ENCODE measurements around the gene NOVA2.

The NOVA2 gene

GRCh38 chr19:46000491-46001246, 27.0 kb upstream of the NOVA2 start:
- peak; percentile 44 to 85 (median 61) for DNase-seq

- no peak for DNase-seq
Measured at GRCh38 chr19:45999653-46000121, 26.0 kb upstream of the NOVA2 start.

- no peak for DNase-seq
Measured at GRCh38 chr19:45998834-45999233, 25.2 kb upstream of the NOVA2 start.

- DNase-seq: no peak
Measured at GRCh38 chr19:45996933-45997332, 23.3 kb upstream of the NOVA2 start.

DNA sequence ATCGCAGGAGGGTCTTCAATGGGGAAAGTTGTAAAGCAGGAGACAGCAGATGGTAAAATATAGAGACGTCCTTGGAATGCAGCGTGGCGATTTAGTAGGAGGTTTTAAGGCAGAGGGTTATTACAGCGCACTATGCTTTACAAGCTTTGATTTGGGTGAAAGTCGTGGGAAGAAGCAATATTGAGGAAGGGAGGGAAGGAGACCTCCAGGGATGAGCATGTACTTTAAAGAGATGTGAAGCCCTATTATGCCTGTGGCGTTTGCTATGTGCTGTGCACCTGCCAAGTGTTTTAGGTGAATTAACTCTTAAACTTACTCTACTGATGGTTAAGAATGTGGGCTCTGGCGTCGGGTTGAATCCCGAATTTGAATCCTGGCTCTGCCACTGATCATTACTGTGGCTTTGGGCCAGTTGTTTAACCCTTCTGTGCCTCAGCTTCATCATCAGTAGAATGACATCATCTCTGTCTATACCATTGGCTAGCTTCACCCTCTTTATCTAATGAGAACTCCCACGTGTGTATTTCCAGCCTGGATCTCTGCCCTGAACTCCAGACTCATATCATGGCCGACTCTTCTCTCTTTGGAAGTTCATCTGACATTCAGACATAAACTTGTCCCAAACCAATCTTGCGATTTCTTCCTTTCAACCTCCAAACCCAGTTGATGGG, 22.2 kb upstream of the NOVA2 start:
- no peak for DNase-seq

- DNase-seq: peak; percentile 81 to 99 (median 94)
Measured at GRCh38 chr19:45994998-45995714, 21.5 kb upstream of the NOVA2 start, which contains the start of gene CCDC61. Gene CCDC61 (plus strand): TSS chr19:45995467. CDS start chr19:46003019, 7,552 bp downstream.

- no peak for DNase-seq
Measured at GRCh38 chr19:45994456-45994997, 20.9 kb upstream of the NOVA2 start.

- no peak for DNase-seq
Measured at GRCh38 chr19:45990113-45990728, 16.6 kb upstream of the NOVA2 start.

- no peak for DNase-seq
Measured at GRCh38 chr19:45985321-45985720, 11.7 kb upstream of the NOVA2 start.

GRCh38 chr19:45981350-45981749, 7.7 kb upstream of the NOVA2 start:
- DNase-seq: no peak

DNA sequence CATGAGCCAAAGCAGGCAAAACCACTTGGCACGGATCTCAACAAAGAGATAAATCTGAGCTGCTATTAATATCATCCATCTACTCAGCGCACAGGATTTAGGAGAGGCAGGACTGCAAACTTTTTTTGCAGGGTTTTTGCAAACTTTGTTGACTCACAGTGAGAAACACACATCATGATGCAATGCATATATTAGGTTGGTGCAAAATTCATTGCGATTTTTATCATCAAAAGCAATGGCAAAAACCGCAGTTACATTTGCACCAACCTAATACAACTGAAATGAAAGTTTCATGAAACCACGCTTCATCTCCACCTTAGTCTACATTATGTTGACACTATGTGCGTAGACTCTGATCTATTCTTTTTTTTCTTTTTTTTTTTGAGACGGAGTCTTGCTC, 4.5 kb upstream of the NOVA2 start:
- DNase-seq: peak in 1 of 5 experiments; percentile 67

DNA sequence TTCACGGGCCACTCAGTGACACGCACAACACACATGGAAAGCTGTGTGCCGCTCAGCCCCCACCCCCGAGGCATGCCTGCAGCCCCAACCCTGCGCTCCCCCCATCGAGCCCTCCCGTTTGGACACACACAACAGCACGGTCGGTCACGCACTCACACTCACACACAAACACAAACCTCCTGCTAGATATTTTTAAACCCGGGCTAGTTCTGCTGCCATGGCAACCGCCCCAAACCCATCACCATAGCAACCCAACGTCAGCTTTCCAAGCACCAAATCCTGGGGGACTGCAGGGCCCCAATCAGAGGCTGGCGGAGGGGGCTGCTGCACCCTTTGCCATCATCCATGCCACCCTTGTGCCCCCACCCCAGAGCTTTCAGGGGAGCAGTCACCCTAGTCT, 2.5 kb upstream of the NOVA2 start:
- no peak for DNase-seq

DNA sequence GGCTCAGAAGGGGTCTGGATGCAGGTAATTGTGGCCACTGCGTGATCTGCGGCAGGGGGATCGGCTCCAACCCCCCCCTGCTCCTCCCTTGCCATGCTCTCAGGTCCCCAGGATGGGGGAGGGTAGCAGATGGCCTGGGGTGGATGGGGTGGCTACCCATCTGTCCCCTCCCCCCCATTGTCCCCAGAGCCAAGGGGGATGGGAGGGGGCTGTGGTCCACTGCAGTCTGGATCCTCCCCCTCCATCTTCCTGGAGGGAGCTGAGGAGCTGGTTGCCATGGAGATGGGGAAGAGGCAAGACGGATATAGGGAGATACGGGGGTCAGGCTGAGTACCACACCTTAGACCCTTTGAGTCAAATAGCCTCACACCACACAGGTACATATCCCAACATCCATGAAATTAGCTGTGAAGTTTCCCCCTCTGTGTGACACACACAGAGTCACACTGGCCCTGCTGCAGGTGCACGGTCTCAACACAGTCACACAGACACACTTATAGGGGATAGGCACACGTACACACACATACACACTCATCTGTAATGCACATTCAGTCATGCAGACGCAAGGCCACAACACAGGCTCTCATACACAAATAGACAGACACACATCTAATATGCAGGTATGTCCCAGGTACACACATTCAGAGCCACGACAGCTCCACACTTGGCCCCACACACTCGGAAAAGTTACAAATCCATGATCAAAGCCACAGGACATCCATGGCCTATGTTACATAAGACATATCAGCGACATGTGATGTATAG, 1.8 kb upstream of the NOVA2 start:
- DNase-seq: no peak

DNA sequence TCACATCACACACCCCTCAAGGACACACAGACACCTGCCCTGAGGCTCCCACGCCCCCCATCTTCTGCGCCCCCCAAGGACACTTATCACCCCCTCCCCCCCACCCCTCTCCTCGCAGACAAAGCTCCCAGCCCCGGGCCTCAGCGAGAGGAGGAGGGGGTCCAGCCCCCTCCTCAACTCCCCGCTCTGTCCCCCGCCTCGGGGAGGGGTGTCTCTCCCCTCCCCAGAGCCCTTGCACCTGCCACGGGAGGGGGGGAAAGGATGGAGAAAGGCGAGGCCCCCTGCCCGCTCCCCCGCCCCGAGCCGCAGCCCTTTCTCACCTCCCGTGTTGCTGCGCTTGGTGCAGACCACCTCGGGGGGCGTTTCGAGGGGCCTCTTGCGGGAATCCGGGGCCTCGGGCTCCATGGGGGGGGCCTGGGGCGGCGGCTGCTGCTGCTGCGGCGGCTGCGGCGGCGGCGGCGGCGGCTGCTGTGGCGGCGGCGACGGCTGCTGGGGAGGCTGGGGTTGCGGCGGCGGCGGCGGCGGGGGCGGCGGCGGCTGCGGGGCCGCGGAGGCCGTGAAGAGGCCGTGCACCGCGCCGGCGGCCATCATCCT, 621 bp downstream of the NOVA2 start:
- no peak for DNase-seq

GRCh38 chr19:45972081-45972946, 1.4 kb downstream of the NOVA2 start:
- DNase-seq: peak in 2 of 5 experiments; percentile 20 to 57

DNA sequence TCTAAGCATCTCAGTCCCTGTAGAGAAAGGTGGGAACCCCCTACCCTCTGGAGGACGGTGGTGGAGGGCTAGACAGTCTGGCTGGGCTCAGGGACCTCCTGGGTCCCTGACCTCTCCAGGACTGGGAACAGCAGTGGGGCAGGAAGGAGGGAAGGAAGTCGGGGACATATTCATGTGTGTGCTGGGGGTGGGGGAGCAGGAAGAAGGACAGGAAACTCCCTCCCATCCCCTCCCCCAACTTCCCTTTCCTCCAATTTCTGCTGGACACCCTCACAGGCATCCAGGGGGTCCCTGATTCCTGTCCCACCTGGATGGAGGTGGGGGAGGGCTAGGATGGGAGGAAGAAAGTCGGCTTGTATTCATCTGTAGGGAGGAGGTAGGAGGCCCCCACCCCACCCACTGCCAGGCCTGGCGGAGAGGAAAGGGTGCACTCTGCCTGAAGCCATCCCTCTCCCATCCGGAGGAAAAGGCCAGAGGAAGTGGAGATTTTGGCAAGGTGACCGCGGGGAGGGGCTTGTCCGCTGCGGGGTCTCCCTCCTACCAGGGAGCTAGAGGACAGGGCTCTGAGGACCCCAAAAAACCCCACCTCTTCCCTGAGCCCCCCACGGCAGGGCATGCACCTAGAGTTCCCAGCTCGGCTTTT, 2.3 kb downstream of the NOVA2 start:
- DNase-seq: no peak

DNA sequence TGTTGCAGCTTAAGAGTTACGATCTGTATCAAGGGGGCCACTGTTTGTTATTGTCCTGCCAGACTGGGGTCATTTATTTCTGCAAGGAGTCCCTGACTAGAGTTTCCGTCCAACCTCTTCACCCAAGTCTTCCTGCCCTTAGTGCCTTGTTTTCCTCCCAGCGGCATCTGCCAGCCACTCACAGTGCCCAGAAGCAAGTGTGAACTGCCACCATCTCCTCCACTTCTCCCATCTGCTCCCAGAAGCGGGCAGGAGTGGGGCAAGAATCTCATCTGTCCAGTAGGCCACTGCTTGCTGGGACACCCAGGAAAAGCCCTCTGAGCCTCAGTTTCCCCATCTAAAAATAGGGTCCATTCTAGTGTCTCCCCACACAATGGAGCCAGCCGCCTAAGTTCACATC, 4.0 kb downstream of the NOVA2 start:
- no peak for DNase-seq

DNA sequence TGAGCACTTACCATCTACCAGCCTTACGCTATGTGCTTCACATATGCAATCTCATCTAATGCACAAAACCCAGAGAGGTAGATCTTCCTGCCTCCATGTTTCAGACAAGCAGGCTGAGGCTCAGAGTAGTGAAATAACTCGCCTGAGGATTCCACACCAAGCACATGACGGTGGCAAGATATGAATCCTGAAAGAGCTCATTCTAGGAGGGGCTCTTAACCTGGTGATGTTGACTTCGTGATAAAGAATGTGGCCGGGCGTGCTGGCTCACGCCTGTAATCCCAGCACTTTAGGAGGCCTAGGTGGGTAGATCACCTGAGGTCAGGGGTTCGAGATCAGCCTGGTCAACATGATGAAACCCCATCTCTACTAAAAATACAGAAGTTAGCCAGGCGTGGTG, 5.0 kb downstream of the NOVA2 start:
- no peak for DNase-seq

DNA sequence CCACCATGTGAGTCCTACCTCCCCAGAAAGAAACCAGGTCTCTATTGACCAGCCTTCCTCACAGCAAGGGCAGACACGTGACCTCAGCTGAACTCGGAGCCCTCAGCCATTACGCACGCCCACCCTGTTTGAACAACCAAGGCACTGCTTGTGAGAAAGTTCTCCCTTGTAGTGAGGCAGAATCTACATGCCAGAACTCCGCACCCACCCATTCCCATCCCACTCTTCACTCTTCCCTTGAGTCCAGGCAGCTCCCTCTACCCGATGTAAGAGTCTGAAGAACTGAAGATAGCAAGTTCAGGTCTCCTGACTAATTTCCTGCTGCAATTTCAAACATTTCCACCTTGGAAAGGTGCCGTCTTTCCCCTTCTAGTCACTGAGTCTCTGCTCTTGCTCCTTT, 6.4 kb downstream of the NOVA2 start:
- DNase-seq: no peak

GRCh38 chr19:45962021-45962420, 11.6 kb downstream of the NOVA2 start:
- no peak for DNase-seq

Data from T-helper 2 cell (primary cell).